ENCODE measurements around the gene PRDM11.

DNA sequence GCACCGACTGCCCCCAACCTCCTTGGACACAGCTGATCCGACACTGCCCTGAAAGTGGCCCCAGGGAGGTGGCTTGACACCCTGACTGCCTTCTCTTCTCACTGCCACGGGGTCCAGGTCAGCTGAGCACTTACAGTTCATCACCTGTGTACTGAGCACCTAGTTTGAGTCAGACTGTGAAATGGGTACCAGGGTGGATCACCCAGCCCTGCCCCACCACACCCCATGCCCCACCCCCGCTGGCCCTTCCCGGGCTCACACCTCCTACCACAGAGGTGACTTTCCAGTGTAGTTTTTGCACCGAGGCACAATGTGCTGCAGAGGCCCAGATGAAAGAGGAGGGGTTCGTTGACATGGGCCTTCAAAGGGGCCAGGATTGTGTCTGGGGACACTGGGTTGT is 59.5 kb downstream of the PRDM11 start:
- TF ChIP-seq CTCF (IDR thresholded peaks at IDR 0.05; ENCODE audit: control extremely low read depth in 1 of 3, insufficient read depth in 1 of 3, low read depth in 1 of 3, low read length in 3 of 3) = no peak
- no peak for TF ChIP-seq EP300 (IDR thresholded peaks at IDR 0.05; ENCODE audit: borderline replicate concordance in 1 of 2, low read depth in 2 of 2, low read length in 2 of 2)
- TF ChIP-seq GABPA (IDR thresholded peaks at IDR 0.05; ENCODE audit: borderline replicate concordance, insufficient read depth, low read length) = no peak
- no peak for TF ChIP-seq TAF1 (IDR thresholded peaks at IDR 0.05; ENCODE audit: low read depth, low read length)
- TF ChIP-seq CEBPB (IDR thresholded peaks at IDR 0.05; ENCODE audit: low read depth, low read length) = no peak
- TF ChIP-seq CHD2 (IDR thresholded peaks at IDR 0.05; ENCODE audit: low read length) = no peak
- no peak for TF ChIP-seq POLR2A (IDR thresholded peaks at IDR 0.05; ENCODE audit: control extremely low read depth in 1 of 2, low read depth in 2 of 2, low read length in 2 of 2)
- TF ChIP-seq, protein P1, sequence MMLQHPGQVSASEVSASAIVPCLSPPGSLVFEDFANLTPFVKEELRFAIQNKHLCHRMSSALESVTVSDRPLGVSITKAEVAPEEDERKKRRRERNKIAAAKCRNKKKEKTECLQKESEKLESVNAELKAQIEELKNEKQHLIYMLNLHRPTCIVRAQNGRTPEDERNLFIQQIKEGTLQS (IDR thresholded peaks at IDR 0.05; ENCODE audit: insufficient read depth, low read depth, low read length) = no peak
- TF ChIP-seq MAX (IDR thresholded peaks at IDR 0.05) = no peak
- no peak for TF ChIP-seq BCL11A (IDR thresholded peaks at IDR 0.05; ENCODE audit: low read depth in 2 of 2, low read length in 2 of 2)
- no peak for TF ChIP-seq ZNF274 (IDR thresholded peaks at IDR 0.05; ENCODE audit: borderline replicate concordance, extremely low read depth, low read length)
- TF ChIP-seq, protein P2, sequence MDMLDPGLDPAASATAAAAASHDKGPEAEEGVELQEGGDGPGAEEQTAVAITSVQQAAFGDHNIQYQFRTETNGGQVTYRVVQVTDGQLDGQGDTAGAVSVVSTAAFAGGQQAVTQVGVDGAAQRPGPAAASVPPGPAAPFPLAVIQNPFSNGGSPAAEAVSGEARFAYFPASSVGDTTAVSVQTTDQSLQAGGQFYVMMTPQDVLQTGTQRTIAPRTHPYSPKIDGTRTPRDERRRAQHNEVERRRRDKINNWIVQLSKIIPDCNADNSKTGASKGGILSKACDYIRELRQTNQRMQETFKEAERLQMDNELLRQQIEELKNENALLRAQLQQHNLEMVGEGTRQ (IDR thresholded peaks at IDR 0.05; ENCODE audit: low read length) = no peak
- TF ChIP-seq GTF2F1 (IDR thresholded peaks at IDR 0.05; ENCODE audit: borderline replicate concordance, low read depth, low read length) = no peak
- TF ChIP-seq JUND (IDR thresholded peaks at IDR 0.05; ENCODE audit: low read length) = no peak

All from H1 (cell line).